Panc1 (cell line): ENCODE measurements around the gene ANKRD18B. TPM values are rescaled to one million over a fixed set of nuclear protein-coding genes. Genes with fewer than 3 reads are reported as not detected.
"Not testable (repeated sequence)": the region's sequence is repeated elsewhere in the genome, so short reads cannot be mapped to it uniquely, and the experiment has no call there.

Source experiments
- ATAC-seq: fragments of 200-7000 bp; cut with Tn5 transposase; 2 replicates; pipeline ENCODE4 v1.9.1; 2020; ENCODE audit warnings: mild to moderate bottlenecking, moderate library complexity
- BruUV-seq: library from RNA; stranded (reverse); fragments of 400-500 nt; replicated peaks from 2 replicates; lab custom pipeline; 2021; lab: Mats Ljungman, UMichigan
- CTCF ChIA-PET: fragments of 300-600 bp; sonication (Branson Sonifier 250); formaldehyde crosslinking; loops from one replicate; lab custom pipeline; 2022; ENCODE audit warnings: antibody characterized with exemption; lab: Charles Lee
- POLR2A ChIA-PET: fragments of 300-600 bp; sonication (Branson Sonifier 250); formaldehyde crosslinking; loops from one replicate; lab custom pipeline; 2022; ENCODE audit warnings: antibody characterized with exemption; lab: Charles Lee
- DNase-seq: peaks from one replicate; pipeline ENCODE4 v3.0.0-alpha.2; 2010; ENCODE audit warnings: low read depth, low spot score
- H3K27ac ChIP-seq: 2 replicates; pipeline ENCODE4 v1.5.1; 2011; ENCODE audit warnings: mild to moderate bottlenecking, low read length, inconsistent platforms
- H3K27me3 ChIP-seq: fragments of 200-500 bp; sonication (Bioruptor generic); 2 replicates; pipeline ENCODE4 v1.6.0; 2014; ENCODE audit warnings: low read length, inconsistent platforms; ENCODE audit not compliant: control insufficient read depth, insufficient read depth
- H3K36me3 ChIP-seq: fragments of 200-500 bp; sonication (Bioruptor generic); 2 replicates; pipeline ENCODE4 v1.5.1; 2014; ENCODE audit warnings: inconsistent platforms, mild to moderate bottlenecking, low read length, moderate library complexity; ENCODE audit not compliant: control insufficient read depth, insufficient read depth
- H3K4me1 ChIP-seq: 2 replicates; pipeline ENCODE4 v1.5.1; 2011; ENCODE audit warnings: inconsistent platforms, mild to moderate bottlenecking, low read length, moderate library complexity; ENCODE audit not compliant: control insufficient read depth, insufficient read depth
- H3K4me3 ChIP-seq, 2 experiments: 2 replicates each; pipeline ENCODE4 v1.5.1; 2011 to 2012; ENCODE audit warnings: low read depth in 2 of 2, low read length in 2 of 2, mild to moderate bottlenecking in 2 of 2, inconsistent platforms in 1 of 2, moderate library complexity in 1 of 2
- H3K9me3 ChIP-seq: fragments of 200-500 bp; sonication (Bioruptor generic); 2 replicates; pipeline ENCODE4 v1.5.1; 2014; ENCODE audit warnings: low read depth, mild to moderate bottlenecking, inconsistent platforms, low read length, moderate library complexity; ENCODE audit not compliant: control insufficient read depth, insufficient read depth
- POLR2AphosphoS5 ChIP-seq: IDR thresholded peaks from 2 replicates; pipeline ENCODE4 v1.6.1; 2012; ENCODE audit warnings: mild to moderate bottlenecking, low read depth, low read length, moderate library complexity
- SIN3A ChIP-seq: IDR thresholded peaks from 2 replicates; pipeline ENCODE4 v1.6.1; 2012; ENCODE audit warnings: low read depth, mild to moderate bottlenecking, low read length, moderate library complexity, borderline replicate concordance; ENCODE audit not compliant: insufficient read depth
- TCF7L2 ChIP-seq: IDR thresholded peaks from 2 replicates; pipeline ENCODE4 v1.6.1; 2011; ENCODE audit warnings: mild to moderate bottlenecking, low read depth, low read length, inconsistent platforms
- in situ Hi-C: cut with HindIII; loops from 2 replicates; pipeline ENCODE4 v1.10.0; 2016; ENCODE audit warnings: low sequenced_read_pairs, low pct_unique_long_range_greater_than_20kb
- intact Hi-C: fragments of 100-400 bp; cut with micrococcal nuclease; formaldehyde crosslinking; loops from one replicate; pipeline ENCODE4 v1.10.0; 2022; ENCODE audit not compliant: unreplicated experiment
- total RNA-seq: library from RNA; stranded (reverse); gene quantifications from one replicate; pipeline ENCODE4 v1.2.1, GENCODE V29; 2021; ENCODE audit not compliant: unreplicated experiment
- TF ChIP-seq, protein P1 (sequence below): fragments of 450-650 bp; IDR thresholded peaks from 2 replicates; pipeline ENCODE4 v1.5.1; 2017; ENCODE audit warnings: mild to moderate bottlenecking
- TF ChIP-seq, protein P2 (sequence below), 2 experiments: IDR thresholded peaks; 2 replicates each; pipeline ENCODE4 v1.6.1; 2011 to 2012; ENCODE audit warnings: low read depth in 2 of 2, control low read depth in 1 of 2, low read length in 1 of 2, mild to moderate bottlenecking in 1 of 2, moderate library complexity in 1 of 2; ENCODE audit not compliant: insufficient read depth in 1 of 2

Gene ANKRD18B
- total RNA-seq, 1 experiment from 2014 or later: 7.3 TPM

DNA sequence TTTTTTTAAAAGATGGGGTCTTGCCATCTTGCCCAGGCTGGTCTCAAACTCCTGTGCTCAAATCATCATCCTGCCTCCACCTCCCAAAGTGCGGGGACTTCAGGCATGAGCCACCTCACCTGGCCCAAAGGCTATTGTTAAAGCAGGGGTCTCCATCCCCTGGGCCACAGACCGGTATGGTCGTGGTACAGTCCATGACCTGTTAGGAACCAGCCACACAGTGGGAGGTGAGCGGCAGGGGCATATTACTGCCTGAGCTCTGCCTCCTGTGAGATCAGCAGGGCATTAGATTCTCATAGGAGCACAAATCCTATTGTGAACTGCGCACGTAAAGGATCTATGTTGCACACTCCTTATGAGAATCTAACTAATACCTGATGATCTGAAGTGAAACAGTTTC is 43.1 kb upstream of the ANKRD18B start:
- Histone ChIP-seq H3K4me3 (no peak overlapping the region), H3K4me1 (no peaks in the 10 kb centered on the region), H3K27ac (no peak overlapping the region), H3K9me3 (no peaks in the 10 kb centered on the region), H3K27me3 (no peaks in the 10 kb centered on the region), H3K36me3 (no peaks in the 10 kb centered on the region)
- intact Hi-C loops: no loop called here
- TF ChIP-seq SIN3A: no peak
- TF ChIP-seq, protein P1, sequence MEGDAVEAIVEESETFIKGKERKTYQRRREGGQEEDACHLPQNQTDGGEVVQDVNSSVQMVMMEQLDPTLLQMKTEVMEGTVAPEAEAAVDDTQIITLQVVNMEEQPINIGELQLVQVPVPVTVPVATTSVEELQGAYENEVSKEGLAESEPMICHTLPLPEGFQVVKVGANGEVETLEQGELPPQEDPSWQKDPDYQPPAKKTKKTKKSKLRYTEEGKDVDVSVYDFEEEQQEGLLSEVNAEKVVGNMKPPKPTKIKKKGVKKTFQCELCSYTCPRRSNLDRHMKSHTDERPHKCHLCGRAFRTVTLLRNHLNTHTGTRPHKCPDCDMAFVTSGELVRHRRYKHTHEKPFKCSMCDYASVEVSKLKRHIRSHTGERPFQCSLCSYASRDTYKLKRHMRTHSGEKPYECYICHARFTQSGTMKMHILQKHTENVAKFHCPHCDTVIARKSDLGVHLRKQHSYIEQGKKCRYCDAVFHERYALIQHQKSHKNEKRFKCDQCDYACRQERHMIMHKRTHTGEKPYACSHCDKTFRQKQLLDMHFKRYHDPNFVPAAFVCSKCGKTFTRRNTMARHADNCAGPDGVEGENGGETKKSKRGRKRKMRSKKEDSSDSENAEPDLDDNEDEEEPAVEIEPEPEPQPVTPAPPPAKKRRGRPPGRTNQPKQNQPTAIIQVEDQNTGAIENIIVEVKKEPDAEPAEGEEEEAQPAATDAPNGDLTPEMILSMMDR: no peak
- TF ChIP-seq, protein P2, sequence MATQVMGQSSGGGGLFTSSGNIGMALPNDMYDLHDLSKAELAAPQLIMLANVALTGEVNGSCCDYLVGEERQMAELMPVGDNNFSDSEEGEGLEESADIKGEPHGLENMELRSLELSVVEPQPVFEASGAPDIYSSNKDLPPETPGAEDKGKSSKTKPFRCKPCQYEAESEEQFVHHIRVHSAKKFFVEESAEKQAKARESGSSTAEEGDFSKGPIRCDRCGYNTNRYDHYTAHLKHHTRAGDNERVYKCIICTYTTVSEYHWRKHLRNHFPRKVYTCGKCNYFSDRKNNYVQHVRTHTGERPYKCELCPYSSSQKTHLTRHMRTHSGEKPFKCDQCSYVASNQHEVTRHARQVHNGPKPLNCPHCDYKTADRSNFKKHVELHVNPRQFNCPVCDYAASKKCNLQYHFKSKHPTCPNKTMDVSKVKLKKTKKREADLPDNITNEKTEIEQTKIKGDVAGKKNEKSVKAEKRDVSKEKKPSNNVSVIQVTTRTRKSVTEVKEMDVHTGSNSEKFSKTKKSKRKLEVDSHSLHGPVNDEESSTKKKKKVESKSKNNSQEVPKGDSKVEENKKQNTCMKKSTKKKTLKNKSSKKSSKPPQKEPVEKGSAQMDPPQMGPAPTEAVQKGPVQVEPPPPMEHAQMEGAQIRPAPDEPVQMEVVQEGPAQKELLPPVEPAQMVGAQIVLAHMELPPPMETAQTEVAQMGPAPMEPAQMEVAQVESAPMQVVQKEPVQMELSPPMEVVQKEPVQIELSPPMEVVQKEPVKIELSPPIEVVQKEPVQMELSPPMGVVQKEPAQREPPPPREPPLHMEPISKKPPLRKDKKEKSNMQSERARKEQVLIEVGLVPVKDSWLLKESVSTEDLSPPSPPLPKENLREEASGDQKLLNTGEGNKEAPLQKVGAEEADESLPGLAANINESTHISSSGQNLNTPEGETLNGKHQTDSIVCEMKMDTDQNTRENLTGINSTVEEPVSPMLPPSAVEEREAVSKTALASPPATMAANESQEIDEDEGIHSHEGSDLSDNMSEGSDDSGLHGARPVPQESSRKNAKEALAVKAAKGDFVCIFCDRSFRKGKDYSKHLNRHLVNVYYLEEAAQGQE (IDR thresholded peaks at IDR 0.05; ENCODE audit: insufficient read depth in 1 of 2, low read depth in 2 of 2, low read length in 1 of 2): no peak
- TF ChIP-seq TCF7L2: no peak
- no peak for TF ChIP-seq POLR2AphosphoS5
- BruUV-seq: no TSS peak
- DNase-seq (no peak), ATAC-seq (no peak)
- in situ Hi-C loops: no loop called here
- ChIA-PET CTCF (no interaction called here), POLR2A (no interaction called here)

DNA sequence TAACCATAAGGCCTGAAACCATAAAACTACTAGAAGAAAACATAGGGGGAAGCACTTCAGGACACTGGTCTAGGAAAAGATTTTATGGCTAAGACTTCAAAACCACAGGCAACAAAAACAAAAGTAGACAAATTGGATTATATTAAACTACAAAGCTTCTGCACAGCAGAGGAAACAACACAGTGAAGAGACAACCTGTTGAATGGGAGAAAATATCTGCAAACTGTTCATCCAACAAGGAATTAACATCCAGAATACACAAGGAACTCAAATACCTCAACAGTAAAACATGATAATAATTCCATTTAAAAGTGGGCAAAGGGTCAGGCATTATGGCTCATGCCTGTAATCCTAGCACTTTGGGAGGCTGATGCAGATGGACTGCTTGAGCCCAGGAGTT is 38.7 kb upstream of the ANKRD18B start:
- ATAC-seq, POLR2A ChIA-PET, H3K4me1 ChIP-seq, H3K9me3 ChIP-seq, intact Hi-C loops, H3K27me3 ChIP-seq, H3K4me3 ChIP-seq, CTCF ChIA-PET, H3K27ac ChIP-seq, in situ Hi-C loops, BruUV-seq, DNase-seq, H3K36me3 ChIP-seq: not testable (repeated sequence)

DNA sequence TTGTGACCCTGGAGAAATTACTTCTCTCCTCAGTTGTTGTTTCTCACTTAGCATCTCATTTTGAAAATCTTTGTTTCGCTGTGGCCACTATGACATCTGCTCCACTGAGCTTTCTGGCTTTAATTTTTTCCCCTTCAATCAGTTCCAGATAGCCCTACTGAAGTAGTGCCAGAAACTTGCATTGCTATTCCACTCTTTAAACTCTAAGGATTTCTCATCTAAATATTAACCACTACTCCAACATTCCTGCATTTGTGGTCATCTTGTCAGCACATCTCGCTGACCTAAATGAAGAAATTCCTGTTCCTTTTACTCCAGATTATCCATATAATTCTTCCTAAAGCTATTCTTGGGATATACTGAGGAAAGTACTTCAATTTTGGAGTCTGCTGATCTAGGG is 35.0 kb upstream of the ANKRD18B start:
- Histone ChIP-seq H3K4me3 (no peak overlapping the region), H3K9me3 (no peaks in the 10 kb centered on the region), H3K27ac (no peak overlapping the region), H3K4me1 (no peaks in the 10 kb centered on the region), H3K36me3 (no peaks in the 10 kb centered on the region), H3K27me3 (no peaks in the 10 kb centered on the region)
- DNase-seq (no peak), ATAC-seq (no peak)
- intact Hi-C loops: no loop called here
- CTCF ChIA-PET: no interaction called here
- BruUV-seq: no TSS peak
- TF ChIP-seq, protein P1: no peak
- TF ChIP-seq SIN3A (no peak), POLR2AphosphoS5 (no peak), TCF7L2 (no peak)
- TF ChIP-seq, protein P2 (IDR thresholded peaks at IDR 0.05; ENCODE audit: insufficient read depth in 1 of 2, low read depth in 2 of 2, low read length in 1 of 2): no peak
- in situ Hi-C loops: no loop called here
- POLR2A ChIA-PET: no interaction called here

DNA sequence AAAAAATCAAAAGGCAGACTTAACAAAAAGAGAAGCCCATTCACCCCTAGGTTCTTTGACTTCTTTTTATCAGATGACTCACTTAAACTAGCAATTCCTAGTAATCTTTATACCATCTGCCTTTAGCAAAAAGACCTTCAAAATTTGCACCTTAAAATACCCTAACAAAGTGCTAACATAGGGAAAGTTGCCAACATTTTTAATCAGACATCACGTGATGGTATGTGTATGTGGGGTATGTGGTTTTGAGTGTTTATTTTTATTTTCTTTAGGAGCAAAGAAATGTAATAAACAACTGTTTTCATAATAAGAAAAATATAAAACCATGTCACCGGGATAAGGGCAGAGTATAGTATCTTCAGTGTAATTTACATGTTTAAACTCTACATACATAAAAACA is 30.2 kb upstream of the ANKRD18B start:
- intact Hi-C loops, H3K4me3 ChIP-seq, H3K36me3 ChIP-seq, ATAC-seq, H3K27me3 ChIP-seq, H3K4me1 ChIP-seq, POLR2A ChIA-PET, DNase-seq, H3K9me3 ChIP-seq, in situ Hi-C loops, BruUV-seq, CTCF ChIA-PET, H3K27ac ChIP-seq: not testable (repeated sequence)
